ENCODE results near the gene NDUFA11.

GRCh38 chr19:5934774-5935472 lies 31.3 kb upstream of the NDUFA11 start:
- TF ChIP-seq CTCF (conservative IDR thresholded peaks at IDR 0.05) (no peak), EZH2 (IDR thresholded peaks at IDR 0.05; ENCODE audit: low read depth) (no peak)

All from PC-9 (cell line).